Suprapubic skin (tissue), 3 donors: ENCODE data around the gene GABRB1.

Source experiments
- CTCF ChIP-seq, 2 donors: fragments of 200-600 bp in 1 of 2; fragments of 450-650 bp in 1 of 2; sonication (generic) in 1 of 2; IDR thresholded peaks; one replicate each; pipeline ENCODE4 v1.5.1; 2016 to 2019; ENCODE audit warnings: antibody characterized with exemption in 2 of 2, mild to moderate bottlenecking in 1 of 2, moderate library complexity in 1 of 2
- POLR2A ChIP-seq, 2 donors: fragments of 450-650 bp; IDR thresholded peaks; one replicate each; pipeline ENCODE4 v1.6.1; 2017; ENCODE audit warnings: antibody characterized with exemption in 2 of 2, mild to moderate bottlenecking in 2 of 2, moderate library complexity in 2 of 2

DNA sequence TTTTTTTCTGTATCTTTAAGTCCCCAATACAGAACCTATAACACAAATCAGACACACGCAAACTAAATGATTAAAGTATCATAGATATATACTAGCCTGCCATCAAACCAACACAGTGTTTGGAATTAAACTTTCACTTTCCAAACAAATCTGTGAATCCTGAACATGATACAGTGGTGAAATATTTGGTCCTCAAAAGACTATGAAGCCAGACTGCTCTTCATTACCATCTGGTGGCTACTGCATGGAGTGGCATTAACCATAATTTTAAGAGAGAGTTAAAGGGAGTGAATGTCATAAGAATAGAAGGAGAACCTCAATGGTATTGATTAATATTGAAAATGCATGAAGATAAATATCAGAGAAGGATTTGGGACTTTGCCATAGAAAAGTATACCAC is 28.8 kb upstream of the GABRB1 start:
- TF ChIP-seq CTCF (IDR thresholded peaks at IDR 0.05) = no peak
- TF ChIP-seq POLR2A (IDR thresholded peaks at IDR 0.05) = no peak
